HTR-8/SVneo (cell line): ENCODE data around the gene PRRC2B.
"Not testable (repeated sequence)": the region's sequence is repeated elsewhere in the genome, so short reads cannot be mapped to it uniquely, and the experiment has no call there.

Experiments used
- DNase-seq: peaks from one replicate; pipeline ENCODE4 v3.0.0; 2011; ENCODE audit warnings: low spot score, mixed read lengths; ENCODE audit not compliant: insufficient read length
- FAIRE-seq: peaks from 2 replicates; lab custom pipeline; 2011; peaks lifted over from hg19 to GRCh38; lab: Jason Lieb, UNC

The PRRC2B gene

DNA sequence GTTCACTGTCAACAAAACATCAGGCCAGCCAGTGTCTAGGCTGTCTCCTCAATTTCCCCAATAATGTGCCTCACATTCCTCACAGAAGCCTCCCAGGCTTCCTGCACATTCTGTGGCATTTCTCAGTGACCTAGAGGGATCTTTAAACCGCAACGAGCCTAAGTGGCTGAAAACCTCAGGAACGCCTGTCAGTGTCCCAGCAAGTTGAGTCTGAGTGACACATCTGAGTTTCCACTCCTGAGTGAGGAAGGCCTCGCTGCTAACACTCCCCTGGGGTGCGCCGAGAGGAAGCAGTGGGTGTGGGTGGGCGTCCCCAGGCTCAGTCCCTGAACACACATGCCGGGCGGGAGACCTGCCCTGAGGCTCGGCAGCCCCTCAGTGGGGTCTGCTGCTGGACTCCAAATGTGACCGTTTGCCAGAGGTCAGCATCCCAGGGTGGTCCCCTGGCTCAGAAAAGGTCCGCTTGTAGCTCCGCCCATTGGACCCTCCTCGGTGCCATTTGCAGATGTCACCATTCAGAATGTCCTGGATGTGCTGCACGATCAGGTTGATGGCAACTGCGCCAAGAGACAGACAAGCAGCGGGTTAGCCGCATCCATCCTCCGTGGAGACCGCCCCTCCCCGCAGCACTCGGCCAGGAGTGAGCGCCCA is 130.9 kb downstream of the PRRC2B start:
- no peak for DNase-seq
- no peak for FAIRE-seq

DNA sequence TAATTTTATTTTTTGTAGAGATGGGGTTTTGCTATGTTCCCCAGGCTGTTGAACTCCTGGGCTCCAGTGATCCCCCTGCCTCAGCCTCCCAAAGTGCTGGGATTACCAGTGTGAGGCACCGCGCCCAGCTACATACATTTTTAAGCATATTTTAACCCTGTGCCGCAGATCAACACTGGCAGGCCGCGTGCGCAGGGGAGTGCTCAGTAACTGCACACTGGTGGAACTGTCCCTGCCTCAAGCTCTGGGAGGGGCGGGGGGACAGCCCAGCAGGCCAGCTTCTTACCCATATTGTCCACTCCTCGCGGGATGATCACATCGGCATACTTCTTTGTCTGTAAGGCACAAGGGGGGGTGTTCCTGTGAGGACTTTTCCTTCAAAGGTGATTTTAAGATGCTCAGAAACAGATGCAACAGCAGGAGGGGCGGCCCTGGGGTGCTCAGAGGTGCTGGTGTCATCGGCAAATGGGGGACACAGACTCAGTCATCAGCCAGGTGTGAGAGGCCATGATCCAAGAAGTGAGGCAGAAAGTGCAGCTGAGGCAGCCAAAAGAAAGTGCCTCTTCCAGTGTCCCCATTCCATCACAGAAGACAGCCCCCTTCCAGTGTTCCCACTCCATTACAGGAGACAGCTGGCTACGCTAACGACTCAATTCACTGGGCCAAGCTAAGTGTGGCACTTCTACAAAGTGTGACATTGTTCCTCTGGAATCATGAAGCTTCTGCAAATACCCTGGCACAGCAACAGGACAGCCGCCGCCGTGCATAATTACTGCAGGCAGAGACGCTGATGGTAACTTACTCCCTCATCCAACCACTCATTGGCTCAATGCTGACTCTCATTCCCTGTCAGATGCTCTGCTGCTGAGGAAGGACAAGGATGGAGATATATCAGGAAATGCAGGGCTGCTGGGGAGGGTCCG is 132.0 kb downstream of the PRRC2B start:
- DNase-seq (no peak), FAIRE-seq (no peak)

DNA sequence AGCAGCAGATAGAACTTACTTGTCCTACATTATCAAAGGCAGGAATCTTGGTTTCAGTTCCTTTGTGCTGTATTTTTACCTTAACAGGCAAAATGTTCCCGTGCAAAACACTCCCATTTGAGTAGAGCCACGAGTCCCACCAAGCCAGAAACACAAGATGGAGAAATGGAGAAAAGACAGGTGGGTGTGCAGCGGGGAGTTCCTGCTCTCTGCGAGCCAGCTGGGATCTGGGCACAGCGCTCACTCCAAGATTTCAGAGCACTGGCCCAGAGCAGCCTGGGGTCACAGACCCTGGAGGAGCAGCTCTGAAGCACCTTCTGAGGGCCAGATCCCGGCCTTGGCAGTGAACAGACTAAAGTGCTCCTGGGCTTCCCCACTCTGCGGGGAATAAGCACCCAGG is 134.3 kb downstream of the PRRC2B start:
- FAIRE-seq, result no peak

DNA sequence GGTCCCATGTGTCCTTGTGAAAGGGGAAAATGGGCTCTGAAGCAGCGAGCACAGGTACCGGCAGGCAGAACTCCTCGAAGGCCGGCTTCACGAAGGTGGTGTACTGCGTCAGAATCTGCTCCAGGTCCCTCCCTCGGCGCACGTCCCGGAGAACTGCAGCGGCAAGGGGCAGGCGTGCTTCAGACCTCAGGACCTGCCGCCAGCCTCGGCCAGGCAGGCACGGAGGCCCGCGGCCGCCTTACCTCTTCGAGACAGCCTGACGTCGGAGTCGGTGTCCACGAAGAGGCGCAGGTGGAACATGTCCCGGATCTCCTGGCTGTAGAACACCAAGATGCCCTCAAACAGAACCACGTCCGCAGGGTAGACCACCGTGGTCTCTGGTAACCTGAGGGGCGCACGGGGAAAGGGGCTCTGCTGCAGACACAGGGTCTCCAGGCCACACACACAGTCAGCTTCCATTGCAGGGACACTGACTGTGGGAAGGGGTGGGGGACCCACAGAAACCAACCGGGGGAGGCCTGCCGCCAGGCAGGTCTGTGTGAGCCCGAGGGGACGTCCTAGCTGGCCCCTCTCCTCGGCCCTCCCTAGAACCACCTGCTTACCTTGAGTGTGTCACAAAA is 135.1 kb downstream of the PRRC2B start:
- FAIRE-seq, result no peak
- no peak for DNase-seq

More for the DNA sequence above, 134.3 kb downstream of the PRRC2B start:
- DNase-seq, result no peak

DNA sequence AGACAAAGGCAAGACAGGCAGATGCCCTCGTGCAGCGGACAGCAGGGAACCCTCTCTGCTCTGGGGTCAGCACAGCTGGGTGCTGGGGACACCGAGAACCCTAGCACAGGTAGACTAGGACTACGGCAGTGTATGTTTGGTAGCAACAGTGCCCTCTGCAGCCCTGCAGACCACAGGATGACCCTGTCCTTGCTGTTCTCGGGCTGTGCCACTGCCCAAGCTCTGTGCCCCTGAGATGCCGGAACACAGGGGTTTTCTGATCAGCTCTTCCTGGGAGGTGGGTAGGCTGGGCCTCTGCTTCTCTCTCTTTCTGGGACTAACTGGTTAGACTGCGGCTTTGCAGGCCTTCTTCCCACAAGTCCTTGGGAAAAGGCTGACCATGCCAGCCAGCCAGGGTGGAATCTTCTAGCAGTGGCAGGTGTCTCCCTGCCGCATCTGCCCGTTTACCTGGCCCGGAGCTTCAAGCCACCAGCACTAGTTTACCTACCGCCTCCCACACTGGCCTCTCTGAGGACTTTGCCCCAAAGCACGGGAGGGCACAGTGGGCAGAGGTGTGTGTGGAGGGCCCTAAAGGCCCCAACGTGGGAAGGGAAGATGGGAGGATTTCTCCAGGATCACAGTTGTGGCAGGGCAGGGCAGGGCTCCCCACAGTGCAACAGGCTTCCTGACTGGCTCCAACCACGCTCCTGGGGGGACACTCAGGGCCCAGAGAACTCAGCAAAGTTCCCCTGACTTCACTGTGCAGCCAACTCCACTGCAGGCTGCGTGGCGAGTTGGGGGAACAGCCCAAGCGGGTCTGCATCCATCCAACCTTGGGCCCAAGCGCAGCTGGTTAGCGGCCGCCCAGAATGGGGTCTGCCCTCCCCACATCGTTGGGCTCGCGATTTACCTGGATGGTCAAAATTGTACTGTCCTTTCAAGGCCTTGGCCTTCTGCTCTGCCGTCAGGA is 136.0 kb downstream of the PRRC2B start:
- DNase-seq (no peak), FAIRE-seq (no peak)

GRCh38 chr9:131530546-131530919 is 136.6 kb downstream of the PRRC2B start:
- DNase-seq (peak; percentile 50), FAIRE-seq (no peak)

DNA sequence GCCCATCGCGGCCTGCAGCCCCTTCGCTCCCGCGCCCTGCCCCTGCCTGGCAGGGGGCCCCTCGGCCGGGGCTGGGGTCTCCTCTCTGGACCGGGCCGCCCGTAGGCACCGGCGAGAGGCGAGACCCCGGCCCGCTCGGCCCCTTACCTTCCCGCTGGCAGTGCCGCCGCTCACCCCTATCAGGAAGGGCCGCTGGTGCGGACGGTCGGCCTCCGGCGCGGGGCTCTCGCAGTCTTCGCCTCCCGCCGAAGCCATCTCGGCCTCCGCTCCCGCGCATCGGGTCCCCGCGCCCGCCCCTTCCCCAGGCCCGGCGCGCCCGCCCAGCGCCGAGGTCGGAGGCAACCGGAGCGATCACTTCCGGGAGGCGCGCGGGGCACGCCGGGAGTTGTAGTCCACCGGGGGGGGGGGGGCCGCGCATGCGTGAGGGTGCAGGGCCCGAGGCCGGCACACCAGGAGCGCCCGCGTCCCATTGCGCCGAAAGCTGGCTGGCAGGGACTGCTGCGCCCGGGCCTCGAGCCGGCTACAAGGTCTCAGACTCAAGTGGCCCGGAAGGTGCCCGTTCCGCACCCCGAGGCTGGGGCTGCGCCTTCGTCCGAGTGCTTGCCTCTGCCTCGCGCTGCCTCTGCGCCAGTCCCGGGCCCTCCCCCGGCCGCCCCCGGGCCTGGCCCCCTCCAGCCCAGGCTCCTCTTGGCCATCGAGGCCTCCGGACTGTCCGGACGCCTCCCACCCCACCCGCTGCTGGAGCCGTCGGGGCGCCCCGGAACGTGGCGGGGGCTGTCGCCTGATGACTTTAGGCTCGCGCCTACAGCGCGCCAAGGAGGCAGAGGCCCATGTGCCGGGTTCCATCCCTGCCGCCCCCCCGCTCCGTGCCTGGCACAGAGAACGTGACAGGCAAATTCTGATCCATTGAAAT is 137.3 kb downstream of the PRRC2B start, which contains the start of gene UCK1:
TSS of gene UCK1 (minus strand) at position 344 of the 913 bp plus-strand sequence. CDS start at position 255, 89 bp downstream.
- FAIRE-seq, result no peak

GRCh38 chr9:131534721-131535237 is 140.9 kb downstream of the PRRC2B start:
- DNase-seq (no peak), FAIRE-seq (no peak)

More for the DNA sequence above, 137.3 kb downstream of the PRRC2B start, which contains the start of gene UCK1:
- DNase-seq, result peak; percentile 93

DNA sequence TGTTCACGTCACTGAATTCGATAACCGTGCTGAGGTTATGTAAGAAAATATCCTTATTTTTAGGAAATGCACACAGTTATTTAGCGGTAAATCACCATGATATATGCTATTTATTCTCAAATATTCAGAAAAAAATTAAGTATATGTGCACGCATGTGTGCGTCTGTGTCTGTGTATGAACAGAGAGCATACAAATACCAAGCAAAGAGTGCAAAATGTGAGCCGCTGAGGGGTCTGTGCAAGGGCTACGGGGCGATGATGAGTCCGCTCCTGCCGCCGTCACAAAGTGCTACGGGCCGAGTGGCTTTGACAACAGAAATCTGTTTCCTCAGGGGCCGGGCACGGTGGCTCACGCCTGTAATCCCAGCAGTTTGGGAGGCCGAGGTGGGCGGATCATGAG is 144.1 kb downstream of the PRRC2B start:
- no peak for DNase-seq
- FAIRE-seq, result no peak

- no peak for FAIRE-seq
- DNase-seq, result no peak
Measured at GRCh38 chr9:131539223-131539923, 145.5 kb downstream of the PRRC2B start.

GRCh38 chr9:131543141-131543540 is 149.3 kb downstream of the PRRC2B start:
- no peak for FAIRE-seq

DNA sequence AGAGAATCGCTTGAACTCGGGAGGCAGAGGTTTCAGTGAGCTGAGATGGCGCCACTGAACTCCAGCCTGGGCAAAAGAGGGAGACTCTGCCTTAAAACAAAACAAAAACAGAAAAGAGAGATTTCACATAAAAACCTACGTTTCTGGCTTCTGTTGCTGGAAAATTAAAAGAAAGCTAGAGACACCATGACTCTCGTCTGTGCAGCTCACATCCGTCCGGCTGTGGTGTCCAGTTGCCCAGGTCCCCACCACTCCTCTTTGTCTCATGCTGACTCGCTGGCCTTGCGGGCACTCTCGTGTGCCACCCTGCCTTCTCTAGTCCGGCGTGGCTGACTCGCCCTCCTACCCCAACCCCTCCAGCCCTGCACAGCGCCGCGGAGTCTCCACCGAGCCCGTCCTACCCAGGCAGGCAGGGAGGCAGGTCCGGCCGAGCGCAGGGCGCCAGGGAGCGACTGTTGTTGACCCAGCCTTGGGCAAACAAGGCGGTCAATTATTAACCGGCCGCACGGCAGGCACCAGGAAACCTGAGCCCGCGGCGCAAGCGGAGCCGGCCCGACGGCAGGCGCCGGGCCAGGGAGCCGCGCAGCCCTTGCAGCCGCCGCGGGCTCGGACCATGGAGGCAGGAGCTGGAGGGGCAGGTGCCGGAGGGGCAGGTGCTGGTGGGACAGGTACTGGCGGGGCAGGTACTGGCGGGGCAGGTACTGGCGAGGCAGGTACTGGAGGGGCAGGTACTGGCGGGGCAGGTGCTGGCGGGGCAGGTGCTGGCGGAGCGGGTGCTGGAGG is 151.3 kb downstream of the PRRC2B start, which contains the start of gene PRRT1B:
TSS of gene PRRT1B (plus strand) at position 521 of the 783 bp plus-strand sequence. CDS start at position 614, 93 bp downstream.
- FAIRE-seq (no peak), DNase-seq (no peak)

More at GRCh38 chr9:131543141-131543540, 149.3 kb downstream of the PRRC2B start:
- no peak for DNase-seq

- FAIRE-seq (no peak), DNase-seq (no peak)
Measured at GRCh38 chr9:131545786-131546335, 152.0 kb downstream of the PRRC2B start.

GRCh38 chr9:131546336-131547084 is 152.6 kb downstream of the PRRC2B start:
- DNase-seq (peak; percentile 39), FAIRE-seq (no peak)

DNA sequence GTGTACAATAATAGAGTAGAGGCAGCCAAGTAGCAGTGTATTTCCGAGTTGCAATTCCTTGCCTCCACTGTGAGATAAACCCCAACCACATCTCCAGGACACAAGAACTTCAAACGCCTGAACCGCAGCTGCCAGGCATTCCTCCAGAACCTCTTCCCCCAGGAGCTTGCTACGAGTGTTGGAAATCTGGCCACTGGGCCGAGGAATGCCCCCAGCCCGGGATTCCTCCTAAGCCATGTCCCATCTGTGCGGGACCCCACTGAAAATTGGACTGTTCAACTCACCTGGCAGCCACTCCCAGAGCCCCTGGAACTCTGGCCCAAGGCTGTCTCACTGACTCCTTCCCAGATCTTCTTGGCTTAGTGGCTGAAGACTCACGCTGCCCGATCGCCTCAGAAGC is 155.3 kb downstream of the PRRC2B start:
- not testable (repeated sequence) for FAIRE-seq

More for the DNA sequence above, 155.3 kb downstream of the PRRC2B start:
- DNase-seq, result not testable (repeated sequence)
